HG02981 (cell line): ENCODE results near the gene TLE1.
"Not testable (repeated sequence)": the region's sequence is repeated elsewhere in the genome, so short reads cannot be mapped to it uniquely, and the experiment has no call there.

Experiments
- ATAC-seq: cut with Tn5 transposase; IDR thresholded peaks from one replicate; pipeline ENCODE4 v1.9.1; 2021; ENCODE audit warnings: mild to moderate bottlenecking, moderate library complexity; ENCODE audit not compliant: unreplicated experiment

TLE1 gene

DNA sequence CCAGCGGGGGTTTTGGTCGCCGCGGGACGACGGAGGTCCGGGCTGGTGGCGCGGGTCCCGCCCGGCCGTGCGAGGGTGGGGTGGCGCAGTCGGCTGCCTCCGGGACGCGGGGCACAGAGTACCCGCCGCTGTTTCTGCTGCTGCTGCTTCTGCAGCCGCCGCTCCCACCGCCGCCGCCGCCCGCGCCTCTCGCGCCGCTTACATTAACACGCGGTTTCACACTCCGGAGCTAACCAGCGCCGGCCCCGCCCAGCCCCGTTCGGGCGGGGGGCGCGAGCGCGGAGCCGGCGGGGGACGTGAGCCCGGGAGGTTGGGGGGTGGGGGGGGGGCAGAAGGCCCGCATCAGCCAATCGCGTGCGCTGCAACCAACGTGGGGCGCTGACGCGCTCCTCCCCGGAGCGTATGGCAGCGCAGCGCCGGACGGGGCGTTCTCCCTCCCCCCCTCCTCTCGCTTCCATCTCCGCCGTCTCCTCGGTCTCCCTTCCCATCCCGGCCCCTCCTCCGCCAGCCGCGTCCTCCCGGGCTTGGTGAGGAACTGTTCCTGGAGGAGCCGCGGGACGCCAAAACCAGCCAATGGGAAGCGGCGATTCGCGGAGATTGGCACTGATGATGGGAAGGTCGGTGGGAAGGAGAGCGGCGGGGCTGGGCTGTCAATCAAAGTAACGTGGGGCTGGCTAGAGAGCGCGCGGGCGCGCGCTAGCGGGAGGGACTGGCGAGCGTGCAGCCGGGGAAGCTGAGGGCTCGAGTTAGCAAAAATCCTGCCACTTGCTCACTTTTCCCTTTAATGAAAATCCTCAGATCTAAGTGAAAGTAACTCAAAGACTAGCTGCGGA is at the start of gene TLE1:
Gene TLE1 (minus strand): TSS at position 205 of the 833 bp plus-strand sequence. CDS start 1,307 bp downstream, outside the sequence.
- peak; percentile 80 for ATAC-seq

DNA sequence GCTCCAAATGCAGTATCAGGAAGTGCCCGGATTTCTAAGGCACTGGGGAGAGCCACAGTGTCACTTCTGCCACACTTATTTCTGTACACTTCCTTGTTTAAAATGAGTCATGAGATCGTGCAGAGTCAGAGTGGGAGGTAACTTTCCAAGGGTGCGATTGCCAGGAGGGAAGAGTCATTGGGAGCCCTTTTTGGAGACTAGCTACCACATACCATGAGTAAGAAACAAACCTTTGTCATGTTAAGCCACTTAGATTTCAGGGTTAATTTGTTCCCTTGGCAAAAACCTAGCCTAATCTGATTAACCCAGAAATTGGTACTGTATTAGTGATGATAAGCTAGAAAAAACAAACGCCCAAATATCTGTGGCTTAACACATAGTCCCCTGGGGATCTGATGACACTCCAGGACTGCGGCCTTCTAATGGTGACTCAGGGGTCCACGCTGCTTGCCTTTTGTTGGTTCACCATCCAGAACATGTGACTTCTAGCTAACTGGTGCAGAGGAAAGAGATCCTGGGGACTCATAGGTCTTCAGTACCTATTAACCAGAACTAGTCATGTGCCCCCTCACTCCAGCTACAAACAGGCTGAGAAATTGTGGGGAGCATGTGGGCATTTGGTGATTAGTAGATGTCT is 48.6 kb upstream of the TLE1 start:
- no peak for ATAC-seq

DNA sequence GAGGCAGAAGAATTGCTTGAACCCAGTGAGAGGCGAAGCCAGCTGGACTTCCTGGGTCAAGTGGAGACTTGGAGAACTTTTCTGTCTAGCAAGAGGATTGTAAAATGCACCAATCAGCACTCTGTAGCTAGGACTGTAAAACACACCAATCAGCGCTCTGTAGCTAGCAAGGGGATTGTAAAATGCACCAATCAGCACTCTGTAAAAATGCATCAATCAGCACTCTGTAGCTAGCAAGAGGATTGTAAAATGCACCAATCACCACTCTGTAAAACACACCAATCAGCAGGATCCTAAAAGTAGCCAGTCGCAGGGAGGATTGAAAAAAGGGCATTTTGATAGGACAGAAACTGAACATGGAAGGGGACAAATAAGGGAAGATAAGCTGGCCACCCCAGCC is 41.2 kb upstream of the TLE1 start:
- ATAC-seq = not testable (repeated sequence)

DNA sequence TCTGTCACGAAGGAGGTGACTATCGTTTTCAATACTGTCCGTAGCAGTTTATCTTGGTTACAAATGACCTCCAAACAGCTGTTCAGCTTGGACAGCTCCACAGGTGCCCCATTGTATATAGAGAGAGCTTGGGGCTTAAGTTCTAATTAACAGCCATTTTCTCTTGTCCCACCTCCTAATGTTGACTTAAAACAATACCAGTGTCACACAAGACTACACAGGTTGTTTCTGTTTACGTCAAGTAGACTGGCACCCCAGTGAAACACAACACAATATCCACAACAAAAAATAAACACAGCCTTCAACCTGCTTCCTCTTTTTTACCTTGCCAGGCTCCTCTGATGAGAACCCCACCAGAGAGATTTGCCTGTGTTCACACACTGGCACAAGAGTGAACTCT is 39.8 kb upstream of the TLE1 start:
- peak; percentile 79 for ATAC-seq

DNA sequence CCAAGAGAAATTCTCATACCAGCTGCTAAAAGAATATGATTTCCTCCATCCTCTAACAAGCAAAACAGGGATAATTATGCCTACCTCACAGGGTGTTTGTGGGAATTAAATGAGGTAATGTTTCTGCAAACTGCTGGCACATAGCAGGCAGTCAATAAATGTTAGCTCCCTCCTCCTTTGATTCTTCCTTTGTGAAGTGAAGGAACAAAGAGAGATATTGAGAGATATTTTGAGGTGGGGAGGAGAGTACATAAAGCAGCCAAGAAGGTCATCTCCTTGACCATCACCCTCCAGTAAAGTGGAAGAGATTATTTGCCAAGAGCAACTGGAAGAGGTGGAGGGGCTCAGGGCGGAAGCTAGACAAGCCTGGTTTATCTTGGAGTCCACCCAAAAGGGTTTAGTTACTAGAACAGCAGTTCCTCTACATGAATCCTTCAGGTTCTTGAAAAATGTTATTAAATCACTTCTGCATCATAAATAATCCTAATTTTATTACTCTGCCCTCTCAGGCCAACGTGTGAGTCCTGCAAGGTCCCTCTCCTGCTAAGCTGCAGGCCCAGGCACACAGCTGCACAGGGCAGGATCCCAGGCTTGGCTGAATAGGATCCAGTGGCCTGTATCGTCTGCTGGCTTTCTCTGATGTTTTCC is 35.0 kb upstream of the TLE1 start:
- no peak for ATAC-seq

DNA sequence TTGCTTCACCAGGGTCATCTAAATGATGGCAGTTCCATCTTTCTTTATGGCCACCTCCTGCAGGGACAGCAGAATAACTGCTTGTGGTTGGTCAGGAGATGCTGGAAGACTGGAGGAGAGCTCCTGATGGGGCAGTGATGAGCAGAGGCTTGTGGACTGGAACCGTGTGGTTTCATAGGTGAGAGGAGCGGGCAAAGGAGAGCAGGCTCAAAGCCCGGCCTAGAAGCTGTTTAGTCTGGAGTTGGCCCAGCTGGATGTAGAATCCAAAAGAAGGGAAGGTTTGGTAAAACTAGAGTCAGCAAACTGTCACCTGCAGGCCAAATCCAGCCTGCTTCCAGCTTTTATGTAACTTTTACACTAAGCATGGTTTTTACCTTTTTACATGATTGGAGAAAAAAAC is 32.9 kb upstream of the TLE1 start:
- ATAC-seq = no peak

DNA sequence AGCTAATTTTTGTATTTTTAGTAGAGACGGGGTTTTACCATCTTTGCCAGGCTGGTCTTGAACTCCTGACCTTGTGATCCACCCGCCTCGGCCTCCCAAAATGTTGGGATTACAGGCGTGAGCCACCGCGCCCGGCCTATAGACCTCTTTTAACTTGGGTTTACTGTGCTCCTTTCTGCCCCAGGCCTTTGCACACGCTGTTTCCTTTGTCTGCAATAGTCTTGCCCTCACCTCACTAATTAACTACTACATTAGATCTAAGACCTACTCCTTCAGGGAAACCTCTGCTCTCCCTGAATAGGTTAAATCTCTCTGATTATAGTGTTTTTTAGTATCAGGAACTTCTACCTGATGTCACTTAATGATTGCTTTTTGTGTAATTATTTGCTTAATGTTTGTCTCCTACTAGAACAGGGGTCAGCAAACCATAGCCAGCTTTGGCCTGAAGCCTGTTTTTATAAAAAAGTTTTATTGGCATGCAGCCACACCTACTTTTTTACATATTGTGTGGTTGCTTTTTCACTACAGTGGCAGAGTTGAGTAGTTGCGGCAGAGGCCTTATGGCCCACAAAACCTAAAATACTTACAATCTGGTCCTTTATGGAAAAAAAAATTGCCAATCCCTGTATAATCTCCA is 31.2 kb upstream of the TLE1 start:
- ATAC-seq = no peak

DNA sequence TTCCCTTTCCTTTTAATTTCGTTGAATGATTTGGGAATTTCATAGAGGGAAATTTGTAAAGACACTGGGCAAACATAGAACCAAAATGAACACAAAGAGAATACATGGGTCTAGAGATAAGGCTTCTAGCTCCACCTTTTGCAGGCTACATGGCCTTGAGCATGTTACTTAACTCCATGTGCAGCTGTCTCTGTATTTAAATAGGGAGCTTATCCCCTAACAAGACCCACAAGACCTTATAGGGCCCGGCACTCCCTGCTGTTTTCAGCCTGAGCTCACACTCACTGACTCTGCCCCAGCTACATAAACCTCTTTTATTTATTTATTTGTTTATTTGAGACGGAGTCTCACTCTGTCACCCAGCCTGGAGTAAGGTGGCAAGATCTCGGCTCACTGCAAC is 30.6 kb upstream of the TLE1 start:
- ATAC-seq = no peak

DNA sequence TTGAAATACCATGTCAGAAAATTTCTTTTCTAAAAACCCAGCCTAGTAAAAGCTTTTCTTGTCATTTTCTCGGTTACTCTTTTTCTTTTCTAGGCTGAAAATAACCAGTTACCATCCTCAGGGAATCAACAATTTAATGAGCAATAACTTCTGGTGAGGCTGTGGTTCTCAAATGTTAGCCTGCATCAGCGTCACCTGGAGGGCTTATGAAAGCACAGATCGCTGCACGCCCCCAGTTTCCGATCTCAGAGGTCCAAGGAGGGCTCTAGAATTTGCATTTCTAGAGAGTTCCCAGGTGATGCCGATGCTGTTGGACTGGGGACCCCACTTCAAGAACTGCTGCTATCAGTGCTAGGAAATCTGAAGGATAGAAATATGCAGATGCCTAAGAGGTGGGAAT is 28.9 kb upstream of the TLE1 start:
- no peak for ATAC-seq

DNA sequence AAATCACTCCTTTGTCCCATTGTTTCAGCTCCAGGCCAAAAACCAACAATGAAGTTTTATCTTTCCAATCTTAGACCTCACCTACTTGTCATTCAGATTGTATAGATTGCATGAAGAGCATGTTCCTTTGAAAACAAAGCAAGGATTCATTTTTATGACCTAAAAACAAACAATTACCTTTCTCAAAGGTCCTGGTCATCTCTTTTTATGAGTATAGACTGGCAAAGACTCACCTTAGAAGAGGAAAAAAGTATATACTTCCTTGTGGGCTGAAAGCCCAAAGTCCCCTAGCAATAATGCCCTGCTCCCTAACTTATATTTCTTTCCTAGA is 28.4 kb upstream of the TLE1 start:
- no peak for ATAC-seq

DNA sequence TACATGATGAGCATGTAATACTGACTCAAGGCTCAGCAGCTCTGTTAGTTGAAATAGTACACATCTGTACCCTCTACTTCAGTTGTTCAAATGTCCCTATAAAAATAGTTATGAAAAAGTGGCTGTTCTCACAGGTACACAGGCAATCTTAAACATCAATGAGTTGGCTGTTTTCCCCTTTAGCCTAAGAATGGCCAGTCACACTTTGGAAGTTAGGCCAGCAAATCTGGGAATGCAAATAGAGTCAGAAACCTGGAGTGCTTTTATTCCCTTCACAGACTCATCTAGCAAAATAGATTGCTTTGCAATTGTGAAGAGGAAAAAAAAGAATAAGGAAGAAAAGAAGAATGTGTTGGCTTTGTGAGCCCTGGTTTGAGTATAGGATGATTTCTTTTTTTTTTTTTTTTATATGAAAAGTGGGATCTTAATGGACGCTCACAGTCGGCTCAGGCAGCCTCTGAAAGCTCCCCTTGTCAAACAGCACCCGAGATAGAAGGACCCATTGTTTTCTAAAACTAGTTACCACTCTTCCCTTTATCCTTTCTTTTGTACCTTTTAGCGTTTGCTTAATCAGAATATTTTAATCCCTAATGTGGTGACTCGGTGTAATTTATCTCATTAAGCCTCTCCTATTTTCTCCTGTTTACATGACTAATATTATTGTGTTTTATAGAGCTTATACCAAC is 27.9 kb upstream of the TLE1 start:
- no peak for ATAC-seq

DNA sequence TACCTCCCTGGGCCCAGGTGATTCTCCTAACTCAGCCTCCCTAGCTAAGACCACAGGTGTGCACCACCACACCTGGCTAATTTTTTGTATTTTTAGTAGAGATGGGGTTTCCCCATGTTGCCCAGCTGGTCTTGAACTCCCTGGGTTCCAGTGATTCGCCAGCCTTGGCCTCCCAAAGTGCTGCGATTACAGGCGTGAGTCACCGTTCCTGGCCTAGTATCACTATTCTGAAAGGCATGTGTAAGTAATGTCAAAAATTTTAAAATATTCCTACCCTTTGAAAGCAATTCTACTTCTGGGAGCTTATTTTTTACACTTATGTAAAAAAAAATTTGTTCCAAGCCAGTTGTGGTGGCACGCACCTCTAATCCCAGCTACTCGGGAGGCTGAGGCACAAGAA is 27.1 kb upstream of the TLE1 start:
- no peak for ATAC-seq

DNA sequence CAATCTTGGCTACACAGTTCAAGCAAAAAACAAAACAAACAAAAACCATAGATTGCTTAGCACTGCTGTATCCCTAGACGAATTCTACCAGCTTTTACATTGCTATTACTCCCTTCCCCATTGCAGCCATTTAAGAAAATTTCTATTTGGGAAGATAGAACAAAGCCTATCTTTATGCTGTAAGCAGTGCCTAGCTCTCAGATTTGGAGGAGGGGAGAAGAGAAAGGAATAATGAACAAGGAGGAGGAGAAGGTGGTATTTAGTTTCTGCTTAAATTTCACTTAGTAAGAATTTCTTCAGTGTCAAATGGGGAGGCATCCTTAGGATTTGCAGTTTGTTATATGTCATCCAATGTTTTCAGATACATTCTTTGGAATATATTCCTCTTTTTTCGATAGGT is 16.2 kb upstream of the TLE1 start:
- ATAC-seq = no peak

DNA sequence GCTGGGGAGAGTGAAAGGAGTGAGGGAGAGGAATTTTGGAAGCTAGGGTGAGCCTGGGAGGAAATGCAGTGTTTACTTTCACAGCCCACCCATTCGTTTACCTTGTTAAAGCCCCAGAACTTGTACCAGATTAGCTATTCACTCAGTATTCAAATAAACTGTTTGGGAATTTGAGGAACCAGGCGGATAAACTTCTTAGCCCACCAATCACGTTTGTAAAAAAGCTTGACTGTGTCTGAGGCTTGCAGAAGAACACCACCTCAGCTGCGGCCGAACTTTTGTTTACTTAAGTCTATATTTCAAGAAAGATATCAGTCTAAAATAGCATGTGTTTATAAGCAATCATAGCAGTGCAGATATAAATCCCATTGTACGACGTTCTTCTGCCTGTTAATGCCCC is 5.2 kb upstream of the TLE1 start:
- no peak for ATAC-seq

DNA sequence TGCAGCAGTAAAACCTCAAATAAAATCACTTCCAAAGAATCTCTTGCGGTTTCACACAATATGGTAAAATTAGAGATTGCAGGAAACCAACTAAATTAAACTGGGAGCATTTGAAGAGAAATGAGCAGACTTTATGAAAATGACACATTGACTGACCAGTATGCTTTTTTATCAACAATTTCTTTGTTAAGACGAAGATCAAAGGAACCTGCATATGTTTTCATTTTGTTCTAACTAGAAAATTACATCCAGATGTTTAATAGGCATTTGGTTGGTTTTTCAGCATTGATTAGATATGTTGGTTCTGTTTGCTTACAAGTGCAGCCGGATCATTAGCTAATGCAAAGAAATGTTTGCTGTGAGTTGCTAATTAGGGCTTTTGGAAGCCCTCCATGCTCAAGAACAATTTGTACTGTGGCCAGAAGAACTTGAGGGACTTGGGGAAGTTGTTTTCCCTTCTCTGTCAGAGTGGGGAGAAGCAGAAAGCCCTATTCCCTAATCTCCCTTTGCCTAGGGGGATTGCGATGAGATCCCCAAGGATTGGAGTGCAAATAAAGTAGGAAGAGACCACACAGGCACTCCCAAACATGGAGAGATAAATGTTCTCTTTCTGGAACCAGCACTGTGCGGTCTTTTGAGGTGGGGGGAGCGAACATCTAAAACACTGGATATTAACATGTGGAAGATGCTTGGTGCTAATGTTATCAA is 4.5 kb upstream of the TLE1 start:
- no peak for ATAC-seq

DNA sequence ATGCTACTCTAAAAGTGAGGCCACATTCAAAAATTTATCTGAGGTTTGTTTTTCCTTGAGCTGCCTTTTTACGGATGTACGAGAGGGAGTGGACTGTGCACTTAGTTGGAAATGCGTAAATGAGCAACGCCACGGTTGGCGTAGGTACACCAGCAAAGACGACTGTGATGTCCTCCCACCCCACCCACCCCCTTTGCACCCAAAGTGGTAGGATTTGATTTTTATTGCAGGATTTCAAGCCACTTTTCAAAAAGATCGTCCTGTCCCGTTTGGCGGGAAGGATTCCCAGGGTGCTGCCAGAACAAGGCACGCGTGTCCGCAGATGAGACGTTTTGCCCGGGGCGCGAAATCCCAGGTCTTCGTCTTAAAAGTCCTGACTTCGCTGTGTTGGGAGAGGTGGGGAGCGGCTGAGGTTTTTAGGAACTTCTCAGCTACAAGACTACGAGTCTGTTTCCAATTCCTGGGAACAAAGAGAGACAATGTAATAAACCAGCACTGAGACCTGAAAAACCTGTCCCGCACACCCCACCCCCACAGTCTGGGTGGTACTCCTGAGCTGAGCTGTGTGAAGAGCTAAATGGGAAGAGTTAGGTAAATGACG is 1.0 kb upstream of the TLE1 start:
- no peak for ATAC-seq

DNA sequence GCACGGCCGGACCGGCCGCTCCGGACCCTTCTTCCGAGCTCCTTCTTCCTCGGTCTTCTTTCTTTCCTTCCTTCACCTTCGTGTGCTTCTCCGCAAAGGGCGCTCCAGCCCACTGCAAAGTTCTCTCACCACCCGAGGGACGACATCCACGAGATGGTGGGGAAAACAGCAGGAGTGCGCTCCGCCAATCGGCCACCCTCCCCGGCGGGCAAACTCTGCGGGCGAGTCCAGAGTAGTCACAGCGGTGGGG is 329 bp downstream of the TLE1 start:
- ATAC-seq = peak; percentile 5

DNA sequence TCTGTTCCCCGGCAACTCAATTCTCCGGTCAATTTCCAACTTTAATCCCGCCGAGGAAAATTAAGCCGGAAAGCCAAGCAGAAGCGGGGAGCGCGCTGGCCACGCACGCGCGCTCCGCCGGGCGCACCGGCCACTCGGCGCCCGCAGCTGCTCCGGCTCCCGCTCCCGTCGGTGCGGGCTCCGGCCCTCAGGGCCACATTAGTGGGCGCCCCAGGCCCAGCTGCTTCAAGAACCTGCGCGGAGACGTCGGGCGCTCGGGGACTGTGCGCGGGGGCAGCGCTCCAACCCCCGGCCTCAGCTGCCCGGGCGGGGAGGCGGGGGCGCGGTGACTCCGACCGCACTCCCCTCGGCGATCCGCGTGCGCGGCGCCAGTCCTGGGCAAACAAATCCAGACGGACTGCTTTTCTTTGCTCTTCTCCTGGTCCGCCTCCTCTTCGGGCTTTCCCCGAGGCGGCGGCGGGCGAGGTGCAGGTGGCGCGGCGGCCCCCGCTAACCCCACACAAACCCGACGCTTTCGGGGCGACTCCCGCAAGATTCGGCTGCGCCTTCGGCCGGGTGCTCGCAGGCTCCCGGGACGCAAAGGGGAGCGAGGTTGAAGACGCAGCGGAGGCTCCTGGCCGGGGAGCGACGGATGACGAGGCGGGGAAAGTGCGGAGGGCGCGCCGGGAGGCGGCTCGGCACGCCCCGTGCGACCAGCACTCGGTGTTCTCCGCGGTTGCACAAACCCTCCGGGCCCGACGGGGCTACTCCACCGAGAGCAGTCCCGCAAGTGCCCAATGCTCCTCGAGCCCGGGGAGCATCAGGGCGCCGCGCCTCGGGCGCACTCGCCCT is 870 bp downstream of the TLE1 start:
- peak; percentile 5 for ATAC-seq

DNA sequence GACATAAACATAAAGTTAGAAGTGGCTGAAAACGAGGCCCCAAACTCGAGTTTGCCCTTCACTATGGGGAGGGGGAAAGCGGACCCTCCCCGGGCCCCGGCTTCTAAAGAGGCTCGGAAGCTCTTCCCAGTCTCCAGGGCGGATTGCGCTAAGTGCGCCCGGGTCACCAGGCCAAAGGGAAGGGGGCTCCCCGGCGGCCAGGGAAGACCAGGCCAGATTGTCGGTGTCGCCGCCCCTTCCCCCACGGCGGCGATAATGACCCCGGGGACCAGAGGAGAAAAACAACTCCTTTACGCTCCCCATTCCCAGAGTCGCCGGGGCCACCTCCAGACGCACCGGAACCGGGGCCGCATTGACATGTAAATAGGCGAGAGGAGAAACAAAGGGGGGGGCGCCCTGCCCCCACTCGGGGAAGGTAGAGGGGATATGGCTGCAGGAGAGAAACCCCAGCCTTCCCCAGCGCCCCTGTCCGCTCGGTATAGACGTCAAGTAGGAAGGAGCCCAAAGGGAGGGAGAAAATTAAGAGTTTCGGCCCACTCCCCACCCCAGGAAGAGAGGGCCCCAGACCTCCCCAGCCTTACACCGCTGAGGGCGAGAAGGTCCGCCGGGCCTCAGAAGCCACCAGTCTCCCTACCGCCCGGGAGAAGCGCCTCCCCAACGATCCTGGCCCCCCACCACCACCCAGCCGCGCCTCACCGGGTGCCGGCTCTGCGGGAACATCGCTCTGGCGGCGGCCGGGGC is 1.7 kb downstream of the TLE1 start:
- no peak for ATAC-seq
